ENCODE measurements around the gene LCN1. TPM values are rescaled to one million over a fixed set of nuclear protein-coding genes. Genes with fewer than 3 reads are reported as not detected.

LCN1 gene
- total RNA-seq, 2 donors from 2014 or later: not detected

DNA sequence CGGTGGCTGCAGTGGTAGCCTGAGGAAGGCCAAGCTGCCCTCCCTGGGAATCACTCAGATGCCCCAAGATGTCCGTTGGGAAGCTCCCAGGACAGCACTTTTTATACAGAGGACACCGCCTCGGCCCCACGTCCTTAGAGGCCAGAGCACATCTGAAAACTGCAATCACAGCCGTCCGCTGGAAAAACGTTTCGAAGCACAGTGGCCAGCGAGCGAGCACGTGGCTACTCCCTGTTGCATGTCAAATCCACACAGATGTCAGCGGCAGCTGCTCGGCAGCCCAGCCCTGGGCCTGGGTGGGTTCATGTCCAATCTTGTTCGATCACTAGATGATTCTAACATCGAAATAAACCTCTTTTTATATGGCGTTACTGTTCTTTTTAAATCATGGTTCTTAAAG, 32.7 kb upstream of the LCN1 start:
- Histone ChIP-seq H3K36me3 (peaks cover 27% of the 10 kb centered on the region), H3K4me1 (ENCODE audit: control insufficient read depth in 1 of 2, low read depth in 2 of 2) (no peaks in the 10 kb centered on the region), H3K27me3 (replicated peaks; ENCODE audit: insufficient read depth) (no peaks in the 10 kb centered on the region), H3K4me3 (no peak overlapping the region), H3K27ac (no peak overlapping the region), H3K9me3 (no peaks in the 10 kb centered on the region)
- DNase-seq (ENCODE audit: low spot score): no peak
- TF ChIP-seq, protein P1, sequence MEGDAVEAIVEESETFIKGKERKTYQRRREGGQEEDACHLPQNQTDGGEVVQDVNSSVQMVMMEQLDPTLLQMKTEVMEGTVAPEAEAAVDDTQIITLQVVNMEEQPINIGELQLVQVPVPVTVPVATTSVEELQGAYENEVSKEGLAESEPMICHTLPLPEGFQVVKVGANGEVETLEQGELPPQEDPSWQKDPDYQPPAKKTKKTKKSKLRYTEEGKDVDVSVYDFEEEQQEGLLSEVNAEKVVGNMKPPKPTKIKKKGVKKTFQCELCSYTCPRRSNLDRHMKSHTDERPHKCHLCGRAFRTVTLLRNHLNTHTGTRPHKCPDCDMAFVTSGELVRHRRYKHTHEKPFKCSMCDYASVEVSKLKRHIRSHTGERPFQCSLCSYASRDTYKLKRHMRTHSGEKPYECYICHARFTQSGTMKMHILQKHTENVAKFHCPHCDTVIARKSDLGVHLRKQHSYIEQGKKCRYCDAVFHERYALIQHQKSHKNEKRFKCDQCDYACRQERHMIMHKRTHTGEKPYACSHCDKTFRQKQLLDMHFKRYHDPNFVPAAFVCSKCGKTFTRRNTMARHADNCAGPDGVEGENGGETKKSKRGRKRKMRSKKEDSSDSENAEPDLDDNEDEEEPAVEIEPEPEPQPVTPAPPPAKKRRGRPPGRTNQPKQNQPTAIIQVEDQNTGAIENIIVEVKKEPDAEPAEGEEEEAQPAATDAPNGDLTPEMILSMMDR (IDR thresholded peaks at IDR 0.05): no peak
- ATAC-seq (ENCODE audit: insufficient number of reproducible peaks, low FRiP score, low read depth): no peak

DNA sequence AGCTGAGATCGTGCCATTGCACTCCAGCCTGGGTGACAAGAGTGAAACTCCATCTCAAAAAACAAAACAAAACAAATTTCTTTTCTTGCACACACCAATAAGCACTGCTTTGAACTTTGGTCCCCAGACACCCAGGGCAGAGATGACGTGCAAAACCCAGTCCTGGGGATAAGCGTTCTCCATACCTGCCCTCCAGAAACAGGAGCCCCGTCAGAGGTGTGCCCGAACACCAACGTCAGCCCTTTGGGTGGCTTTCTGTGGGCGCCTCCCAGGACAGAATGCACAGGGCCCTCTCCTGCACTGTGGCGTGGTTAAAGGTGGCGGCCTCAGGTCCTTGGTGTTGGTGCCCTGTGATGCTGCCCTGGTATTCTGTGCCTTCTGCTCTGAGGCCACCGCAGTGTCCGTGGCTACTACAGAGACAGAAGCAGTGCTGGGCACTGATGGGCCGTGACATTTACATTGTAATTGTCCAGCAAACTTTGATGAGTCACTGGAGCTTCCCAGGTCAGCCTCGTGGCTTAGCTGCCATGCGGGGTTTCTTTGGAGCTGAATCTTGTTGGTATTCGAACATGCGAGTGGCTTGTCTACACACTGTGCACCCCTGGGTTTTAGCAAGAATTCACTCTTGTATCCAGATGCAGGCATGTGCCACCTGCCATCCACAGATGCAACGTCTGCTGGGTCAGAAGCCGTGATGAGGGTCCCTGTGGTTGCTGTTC, 31.9 kb upstream of the LCN1 start:
- TF ChIP-seq, protein P1 (IDR thresholded peaks at IDR 0.05): no peak
- no peak for ATAC-seq (ENCODE audit: insufficient number of reproducible peaks, low FRiP score, low read depth)

DNA sequence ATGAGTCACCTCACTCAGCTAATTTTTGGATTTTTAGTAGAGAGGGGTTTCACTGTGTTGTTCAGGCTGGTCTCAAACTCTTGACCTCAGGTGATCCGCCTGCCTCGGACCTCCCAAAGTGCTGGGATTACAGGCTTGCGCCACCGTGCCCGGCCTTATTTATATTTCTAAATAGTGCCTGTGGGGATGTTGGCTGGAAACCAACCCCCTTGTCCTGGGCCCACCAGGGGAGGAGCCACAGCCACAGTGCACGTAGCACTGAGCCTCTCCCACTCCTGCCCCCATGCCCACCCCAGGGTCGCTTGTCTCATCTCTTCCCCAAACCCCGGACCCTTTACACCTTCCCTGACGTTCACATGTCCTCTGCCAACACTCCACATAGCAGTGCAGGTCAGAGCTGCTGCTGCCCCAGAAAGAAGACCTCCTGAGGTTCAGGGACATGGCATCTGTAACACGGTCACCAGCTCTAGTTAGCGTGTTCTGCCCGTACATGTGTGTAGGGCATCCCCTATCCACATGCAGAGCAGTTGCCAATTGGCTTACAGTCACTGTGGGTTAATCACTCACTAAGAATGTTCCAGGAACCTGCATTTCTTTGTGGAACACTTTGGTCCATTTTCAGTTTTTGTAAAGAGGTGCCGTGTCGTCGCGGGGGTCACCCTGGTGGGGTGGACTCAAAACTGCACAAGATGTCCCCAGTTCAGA, 30.9 kb upstream of the LCN1 start:
- Histone ChIP-seq H3K4me3 (no peak overlapping the region), H3K9me3 (no peaks in the 10 kb centered on the region), H3K4me1 (ENCODE audit: control insufficient read depth in 1 of 2, low read depth in 2 of 2) (no peaks in the 10 kb centered on the region), H3K36me3 (peaks cover 12% of the 10 kb centered on the region), H3K27ac (no peak overlapping the region), H3K27me3 (replicated peaks; ENCODE audit: insufficient read depth) (no peaks in the 10 kb centered on the region)
- TF ChIP-seq, protein P1 (IDR thresholded peaks at IDR 0.05): no peak
- DNase-seq (ENCODE audit: low spot score): no peak
- ATAC-seq (ENCODE audit: insufficient number of reproducible peaks, low FRiP score, low read depth): no peak

More for the DNA sequence above, 31.9 kb upstream of the LCN1 start:
- H3K9me3 ChIP-seq: no peaks in the 10 kb centered on the region
- peaks cover 22% of the 10 kb centered on the region for H3K36me3 ChIP-seq
- no peak for DNase-seq (ENCODE audit: low spot score)
- no peak overlapping the region for H3K4me3 ChIP-seq
- no peaks in the 10 kb centered on the region for H3K27me3 ChIP-seq (replicated peaks; ENCODE audit: insufficient read depth)
- no peak overlapping the region for H3K27ac ChIP-seq
- no peaks in the 10 kb centered on the region for H3K4me1 ChIP-seq (ENCODE audit: control insufficient read depth in 1 of 2, low read depth in 2 of 2)

DNA sequence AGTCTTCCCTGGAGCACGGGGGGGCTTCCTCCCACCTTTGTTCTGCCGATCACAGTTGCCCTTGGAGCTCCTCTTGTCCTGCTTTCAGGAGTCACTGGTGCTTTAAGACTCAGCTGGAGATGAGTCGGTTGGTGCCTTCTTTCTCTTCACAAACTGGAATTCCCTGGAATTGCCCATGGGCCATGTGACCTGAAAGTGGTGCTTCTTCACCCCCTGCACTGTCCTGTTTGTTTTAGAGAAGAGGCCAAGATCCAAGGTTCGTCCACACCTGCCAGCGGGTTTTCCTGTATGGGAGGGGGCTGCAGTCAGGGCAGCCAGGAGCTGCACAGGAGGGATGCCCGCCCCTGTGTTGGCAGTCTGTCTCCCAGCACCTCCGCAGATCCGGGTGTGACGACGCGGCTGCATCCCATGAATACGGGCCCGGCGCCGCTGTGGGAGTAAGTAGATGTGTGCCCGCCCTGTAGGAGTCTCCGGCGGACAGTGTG, 30.2 kb upstream of the LCN1 start:
- no peak for ATAC-seq (ENCODE audit: insufficient number of reproducible peaks, low FRiP score, low read depth)
- Histone ChIP-seq H3K27ac (no peak overlapping the region), H3K4me1 (ENCODE audit: control insufficient read depth in 1 of 2, low read depth in 2 of 2) (no peaks in the 10 kb centered on the region), H3K9me3 (no peaks in the 10 kb centered on the region), H3K36me3 (peaks cover 7% of the 10 kb centered on the region), H3K4me3 (no peak overlapping the region), H3K27me3 (replicated peaks; ENCODE audit: insufficient read depth) (no peaks in the 10 kb centered on the region)
- TF ChIP-seq, protein P1 (IDR thresholded peaks at IDR 0.05): no peak
- DNase-seq (ENCODE audit: low spot score): no peak

DNA sequence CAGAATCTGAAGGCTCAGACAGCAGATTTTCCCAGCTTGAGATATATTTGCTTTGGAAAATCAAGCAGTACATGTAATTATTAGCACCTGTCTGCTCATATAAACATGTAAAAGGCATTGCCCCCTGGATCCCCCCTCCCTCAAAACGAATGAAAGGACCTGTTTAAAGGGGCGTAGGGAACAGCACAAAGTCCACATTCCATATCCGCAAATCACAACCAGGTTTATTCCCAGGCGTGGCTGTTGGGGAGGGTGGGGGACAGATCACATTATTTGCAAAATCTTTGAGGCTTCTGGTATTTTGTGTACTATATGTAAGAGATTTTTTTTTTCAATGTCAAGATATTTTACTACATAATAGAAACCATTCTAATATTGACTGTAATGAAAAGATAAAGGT, 29.5 kb upstream of the LCN1 start:
- DNase-seq (ENCODE audit: low spot score) (no peak), ATAC-seq (ENCODE audit: insufficient number of reproducible peaks, low FRiP score, low read depth) (no peak)
- Histone ChIP-seq H3K27ac (no peak overlapping the region), H3K4me1 (ENCODE audit: control insufficient read depth in 1 of 2, low read depth in 2 of 2) (no peaks in the 10 kb centered on the region), H3K4me3 (no peak overlapping the region), H3K27me3 (replicated peaks; ENCODE audit: insufficient read depth) (no peaks in the 10 kb centered on the region), H3K36me3 (peaks cover 4% of the 10 kb centered on the region), H3K9me3 (no peaks in the 10 kb centered on the region)
- TF ChIP-seq, protein P1 (IDR thresholded peaks at IDR 0.05): no peak
